Esophagus muscularis mucosa (tissue), 4 donors: Measurements from ENCODE around the gene LRRN2. TPM values are rescaled to one million over a fixed set of nuclear protein-coding genes. Genes with fewer than 3 reads are reported as not detected.

Source experiments
- DNase-seq: peaks from one replicate; pipeline ENCODE4 v3.0.0-alpha.2; 2017; ENCODE audit errors: extremely low spot score
- H3K27ac ChIP-seq, 4 donors: fragments of 200-600 bp; sonication (generic); replicated peaks in 1 of 4; 1 replicate in 3 of 4; 2 replicates in 1 of 4; pipeline ENCODE4 v1.5.1; 2016 to 2019; ENCODE audit warnings: mild to moderate bottlenecking in 1 of 4
- H3K27me3 ChIP-seq, 4 donors: fragments of 200-600 bp; sonication (generic); one replicate each; pipeline versions ENCODE4 v1.5.1 to v1.6.0; 2016 to 2019
- H3K36me3 ChIP-seq, 4 donors: fragments of 200-600 bp; sonication (generic); one replicate each; pipeline ENCODE4 v1.5.1; 2016 to 2019
- H3K4me1 ChIP-seq, 4 donors: fragments of 200-600 bp; sonication (generic); one replicate each; pipeline ENCODE4 v1.5.1; 2016 to 2019
- H3K4me3 ChIP-seq, 4 donors: fragments of 200-600 bp; sonication (generic); 1 replicate in 2 of 4; 2 replicates in 2 of 4; pipeline ENCODE4 v1.5.1; 2016 to 2019; ENCODE audit warnings: mild to moderate bottlenecking in 4 of 4, moderate library complexity in 1 of 4
- H3K9me3 ChIP-seq, 4 donors: fragments of 200-600 bp; sonication (generic); 1 replicate in 3 of 4; 2 replicates in 1 of 4; pipeline ENCODE4 v1.5.1; 2016 to 2019
- EP300 ChIP-seq: sonication (generic); formaldehyde crosslinking; IDR thresholded peaks from one replicate; pipeline ENCODE4 v1.6.1; 2017; ENCODE audit warnings: antibody characterized with exemption
- POLR2A ChIP-seq: fragments of 450-650 bp; IDR thresholded peaks from one replicate; pipeline ENCODE4 v1.6.1; 2017; ENCODE audit warnings: antibody characterized with exemption, moderate library complexity, mild to moderate bottlenecking, low read depth
- POLR2AphosphoS5 ChIP-seq, 2 donors: sonication (generic); formaldehyde crosslinking; IDR thresholded peaks; one replicate each; pipeline ENCODE4 v1.6.1; 2017; ENCODE audit warnings: antibody characterized with exemption in 2 of 2
- WGBS: methylation state at CpG from one replicate; pipeline ENCODE4 v1.1.5; 2018; 5-methylcytosine and 5-hydroxymethylcytosine counted together
- intact Hi-C: fragments of 100-400 bp; cut with DNase I; formaldehyde crosslinking; loops from one replicate; pipeline ENCODE4 v1.15.1; 2023
- total RNA-seq, 4 donors: library from RNA; depleted of rRNA; stranded (reverse); fragments of >200 nt; gene quantifications; one replicate each; pipeline versions ENCODE4 v1.1.0 to v1.2.1, GENCODE V29; 2016
- TF ChIP-seq, protein P1 (sequence below), 3 experiments: fragments of 200-600 bp in 2 of 3; fragments of 450-650 bp in 1 of 3; sonication (generic) in 2 of 3; IDR thresholded peaks; one replicate each; pipeline ENCODE4 v1.5.1; 2017 to 2019; ENCODE audit warnings: antibody characterized with exemption in 3 of 3, mild to moderate bottlenecking in 2 of 3, moderate library complexity in 1 of 3

LRRN2 gene
- total RNA-seq, 4 donors from 2014 or later = 3.6 to 15.2 (median 5.0) TPM

DNA sequence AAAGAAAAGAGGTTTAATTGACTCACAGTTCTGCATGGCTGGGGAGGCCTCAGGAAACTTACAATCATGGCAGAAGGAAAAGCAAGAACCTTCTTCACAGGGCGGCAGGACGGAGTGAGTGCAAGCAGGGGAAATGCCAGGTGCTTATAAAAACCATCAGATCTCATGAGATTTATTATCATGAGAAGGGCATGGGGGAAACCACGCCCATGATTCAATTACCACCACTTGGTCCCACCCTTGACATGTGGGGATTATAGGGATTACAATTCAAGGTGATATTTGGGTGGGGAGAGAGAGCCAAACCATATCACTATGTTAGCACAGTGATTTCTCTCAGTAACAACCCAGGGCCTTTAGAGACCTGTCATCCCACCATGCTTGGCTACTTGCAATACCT lies 39.9 kb downstream of the LRRN2 start:
- TF ChIP-seq POLR2AphosphoS5 (IDR thresholded peaks at IDR 0.05) (no peak), POLR2A (no peak), EP300 (no peak)
- TF ChIP-seq, protein P1, sequence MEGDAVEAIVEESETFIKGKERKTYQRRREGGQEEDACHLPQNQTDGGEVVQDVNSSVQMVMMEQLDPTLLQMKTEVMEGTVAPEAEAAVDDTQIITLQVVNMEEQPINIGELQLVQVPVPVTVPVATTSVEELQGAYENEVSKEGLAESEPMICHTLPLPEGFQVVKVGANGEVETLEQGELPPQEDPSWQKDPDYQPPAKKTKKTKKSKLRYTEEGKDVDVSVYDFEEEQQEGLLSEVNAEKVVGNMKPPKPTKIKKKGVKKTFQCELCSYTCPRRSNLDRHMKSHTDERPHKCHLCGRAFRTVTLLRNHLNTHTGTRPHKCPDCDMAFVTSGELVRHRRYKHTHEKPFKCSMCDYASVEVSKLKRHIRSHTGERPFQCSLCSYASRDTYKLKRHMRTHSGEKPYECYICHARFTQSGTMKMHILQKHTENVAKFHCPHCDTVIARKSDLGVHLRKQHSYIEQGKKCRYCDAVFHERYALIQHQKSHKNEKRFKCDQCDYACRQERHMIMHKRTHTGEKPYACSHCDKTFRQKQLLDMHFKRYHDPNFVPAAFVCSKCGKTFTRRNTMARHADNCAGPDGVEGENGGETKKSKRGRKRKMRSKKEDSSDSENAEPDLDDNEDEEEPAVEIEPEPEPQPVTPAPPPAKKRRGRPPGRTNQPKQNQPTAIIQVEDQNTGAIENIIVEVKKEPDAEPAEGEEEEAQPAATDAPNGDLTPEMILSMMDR (IDR thresholded peaks at IDR 0.05) = no peak
- intact Hi-C loops = no loop called here
- 93% methylated on average over 3 of the region's 3 CpGs for WGBS

DNA sequence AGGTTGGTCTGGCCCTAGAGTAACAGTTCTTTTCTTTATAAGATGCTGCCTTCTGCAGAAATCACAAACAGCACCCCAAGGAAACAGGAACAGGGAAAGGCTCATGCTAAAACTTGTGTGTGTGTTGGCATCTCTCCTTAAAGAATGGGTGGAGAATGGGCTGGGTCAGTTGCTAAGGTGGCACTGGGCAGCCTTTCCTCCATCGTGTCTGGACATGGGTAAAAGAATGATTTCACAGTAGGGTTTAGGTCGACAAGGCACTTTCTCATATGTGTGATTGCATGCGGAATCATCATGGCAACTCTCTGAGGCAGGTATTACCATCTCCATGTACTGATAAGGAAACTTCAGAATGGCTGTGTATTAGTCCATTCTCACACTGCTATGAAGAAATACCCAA lies 40.3 kb downstream of the LRRN2 start:
- DNase-seq = no peak
- Histone ChIP-seq H3K4me3 (no peak overlapping the region), H3K4me1 (peaks cover 0 to 27% (median 3%) of the 10 kb centered on the region in 4 donors), H3K27me3 (no peaks in the 10 kb centered on the region), H3K9me3 (no peaks in the 10 kb centered on the region), H3K36me3 (no peaks in the 10 kb centered on the region), H3K27ac (no peak overlapping the region)
- TF ChIP-seq, protein P1 (IDR thresholded peaks at IDR 0.05) = no peak
- TF ChIP-seq EP300 (no peak), POLR2AphosphoS5 (IDR thresholded peaks at IDR 0.05) (no peak), POLR2A (no peak)
- intact Hi-C loops = no loop called here
- WGBS = 90% methylated on average over 2 of the region's 3 CpGs

More for the DNA sequence above, 39.9 kb downstream of the LRRN2 start:
- no peaks in the 10 kb centered on the region for H3K27me3 ChIP-seq
- DNase-seq = no peak
- no peak overlapping the region for H3K27ac ChIP-seq
- no peak overlapping the region for H3K4me3 ChIP-seq
- H3K9me3 ChIP-seq = no peaks in the 10 kb centered on the region
- H3K36me3 ChIP-seq = no peaks in the 10 kb centered on the region
- peaks cover 0 to 31% (median 7%) of the 10 kb centered on the region in 4 donors for H3K4me1 ChIP-seq

DNA sequence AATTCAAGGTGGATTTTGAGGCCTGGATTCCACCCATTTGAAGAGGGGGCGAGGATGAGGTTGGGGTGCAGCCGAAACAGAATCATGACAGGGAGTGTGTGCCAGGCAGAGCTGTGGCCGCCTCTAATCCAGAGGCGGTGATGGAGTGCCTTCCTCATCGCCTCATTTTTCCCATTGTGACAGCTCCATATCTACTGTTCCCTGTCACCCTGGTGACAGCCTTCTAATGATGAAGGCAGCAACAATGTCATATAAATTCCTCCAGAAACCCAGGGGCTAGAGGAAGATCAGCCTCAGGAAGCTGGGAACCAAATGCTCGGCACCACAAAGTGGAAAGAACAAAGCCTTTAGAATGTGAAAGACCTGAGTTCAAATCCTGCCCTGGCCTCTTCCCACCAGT lies 42.0 kb downstream of the LRRN2 start:
- WGBS = 94% methylated on average over 6 of the region's 6 CpGs
- no peaks in the 10 kb centered on the region for H3K36me3 ChIP-seq
- H3K4me3 ChIP-seq = no peak overlapping the region
- no peak for DNase-seq
- H3K27ac ChIP-seq = no peak overlapping the region
- no peaks in the 10 kb centered on the region for H3K9me3 ChIP-seq
- TF ChIP-seq POLR2A (no peak), POLR2AphosphoS5 (IDR thresholded peaks at IDR 0.05) (no peak), EP300 (no peak)
- TF ChIP-seq, protein P1 (IDR thresholded peaks at IDR 0.05) = no peak
- no peaks in the 10 kb centered on the region for H3K27me3 ChIP-seq
- H3K4me1 ChIP-seq = peaks cover 3 to 24% (median 10%) of the 10 kb centered on the region in 4 donors
- intact Hi-C loops = no loop called here

DNA sequence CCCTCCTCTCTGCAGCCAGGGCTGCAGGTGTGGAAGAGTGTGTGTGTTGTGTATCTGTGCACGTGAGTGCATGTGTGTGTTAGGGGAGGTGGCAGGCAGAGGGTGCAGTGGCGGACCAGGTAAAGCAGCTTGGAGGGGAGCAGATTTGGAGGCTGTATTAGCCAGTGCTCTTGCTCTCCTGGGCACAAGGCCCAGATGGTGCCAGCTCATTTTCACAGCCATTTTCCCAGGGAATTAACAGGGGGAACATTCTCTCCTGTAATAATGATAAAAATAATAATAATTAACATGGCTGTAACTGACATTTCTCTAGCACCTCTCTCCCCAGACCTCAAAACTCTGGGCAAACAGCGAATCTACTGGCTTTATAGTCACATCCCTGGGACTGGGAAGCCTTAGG lies 43.6 kb downstream of the LRRN2 start:
- no peak for DNase-seq
- TF ChIP-seq POLR2AphosphoS5 (IDR thresholded peaks at IDR 0.05) (no peak), EP300 (no peak), POLR2A (no peak)
- TF ChIP-seq, protein P1 (IDR thresholded peaks at IDR 0.05) = no peak
- no peak overlapping the region for H3K27ac ChIP-seq
- H3K36me3 ChIP-seq = no peaks in the 10 kb centered on the region
- no peaks in the 10 kb centered on the region for H3K27me3 ChIP-seq
- H3K4me3 ChIP-seq = no peak overlapping the region
- intact Hi-C loops = no loop called here
- H3K9me3 ChIP-seq = no peaks in the 10 kb centered on the region
- WGBS = 90% methylated on average over 3 of the region's 3 CpGs
- peaks cover 8 to 33% (median 24%) of the 10 kb centered on the region in 4 donors for H3K4me1 ChIP-seq

DNA sequence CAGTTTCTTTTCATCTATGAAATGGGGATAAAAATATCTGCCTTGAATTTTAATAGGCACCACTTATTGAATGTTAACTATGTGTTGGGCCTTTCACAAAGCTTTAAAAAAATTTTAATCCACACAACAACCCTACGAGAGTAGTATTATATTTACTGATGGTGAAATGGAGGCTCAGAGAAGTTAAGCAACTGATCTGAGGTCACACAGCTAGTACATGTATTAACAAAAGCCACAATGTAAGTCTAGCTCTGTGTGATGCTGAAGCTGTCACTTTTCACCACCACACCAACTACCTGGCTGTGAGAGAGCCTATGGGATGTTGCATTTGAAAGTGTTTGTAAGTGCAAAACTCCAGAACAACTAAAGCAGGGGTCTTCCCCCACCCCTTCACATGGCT lies 44.1 kb downstream of the LRRN2 start:
- WGBS = 95% methylated on average over 1 of the region's 1 CpG

More for the DNA sequence above, 44.1 kb downstream of the LRRN2 start:
- intact Hi-C loops = no loop called here
- Histone ChIP-seq H3K4me3 (no peak overlapping the region), H3K9me3 (no peaks in the 10 kb centered on the region), H3K4me1 (peaks cover 8 to 30% (median 25%) of the 10 kb centered on the region in 4 donors), H3K36me3 (no peaks in the 10 kb centered on the region), H3K27me3 (no peaks in the 10 kb centered on the region), H3K27ac (no peak overlapping the region)
- no peak for TF ChIP-seq POLR2AphosphoS5 (IDR thresholded peaks at IDR 0.05)
- no peak for TF ChIP-seq EP300
- TF ChIP-seq, protein P1 (IDR thresholded peaks at IDR 0.05) = no peak
- TF ChIP-seq POLR2A = no peak
- DNase-seq = no peak
